ENCODE data around the gene SLC4A9.

- TF ChIP-seq, protein P1, sequence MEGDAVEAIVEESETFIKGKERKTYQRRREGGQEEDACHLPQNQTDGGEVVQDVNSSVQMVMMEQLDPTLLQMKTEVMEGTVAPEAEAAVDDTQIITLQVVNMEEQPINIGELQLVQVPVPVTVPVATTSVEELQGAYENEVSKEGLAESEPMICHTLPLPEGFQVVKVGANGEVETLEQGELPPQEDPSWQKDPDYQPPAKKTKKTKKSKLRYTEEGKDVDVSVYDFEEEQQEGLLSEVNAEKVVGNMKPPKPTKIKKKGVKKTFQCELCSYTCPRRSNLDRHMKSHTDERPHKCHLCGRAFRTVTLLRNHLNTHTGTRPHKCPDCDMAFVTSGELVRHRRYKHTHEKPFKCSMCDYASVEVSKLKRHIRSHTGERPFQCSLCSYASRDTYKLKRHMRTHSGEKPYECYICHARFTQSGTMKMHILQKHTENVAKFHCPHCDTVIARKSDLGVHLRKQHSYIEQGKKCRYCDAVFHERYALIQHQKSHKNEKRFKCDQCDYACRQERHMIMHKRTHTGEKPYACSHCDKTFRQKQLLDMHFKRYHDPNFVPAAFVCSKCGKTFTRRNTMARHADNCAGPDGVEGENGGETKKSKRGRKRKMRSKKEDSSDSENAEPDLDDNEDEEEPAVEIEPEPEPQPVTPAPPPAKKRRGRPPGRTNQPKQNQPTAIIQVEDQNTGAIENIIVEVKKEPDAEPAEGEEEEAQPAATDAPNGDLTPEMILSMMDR (IDR thresholded peaks at IDR 0.05; ENCODE audit: low read depth, low read length, poor library complexity, severe bottlenecking) = no peak
- no peak for TF ChIP-seq EZH2phosphoT487 (IDR thresholded peaks at IDR 0.05; ENCODE audit: borderline replicate concordance, low read length)
These were observed 49.0 kb upstream of the SLC4A9 start for GRCh38 chr5:140311011-140311467.
